Panc1 (cell line): Measurements from ENCODE around the gene TAS2R10. TPM values are rescaled to one million over a fixed set of nuclear protein-coding genes. Genes with fewer than 3 reads are reported as not detected.

ENCODE experiments used
- ATAC-seq: fragments of 200-7000 bp; cut with Tn5 transposase; 2 replicates; pipeline ENCODE4 v1.9.1; 2020; ENCODE audit warnings: mild to moderate bottlenecking, moderate library complexity
- BruUV-seq: library from RNA; stranded (reverse); fragments of 400-500 nt; replicated peaks from 2 replicates; lab custom pipeline; 2021; lab: Mats Ljungman, UMichigan
- CTCF ChIA-PET: fragments of 300-600 bp; sonication (Branson Sonifier 250); formaldehyde crosslinking; loops from one replicate; lab custom pipeline; 2022; ENCODE audit warnings: antibody characterized with exemption; lab: Charles Lee
- POLR2A ChIA-PET: fragments of 300-600 bp; sonication (Branson Sonifier 250); formaldehyde crosslinking; loops from one replicate; lab custom pipeline; 2022; ENCODE audit warnings: antibody characterized with exemption; lab: Charles Lee
- DNase-seq: peaks from one replicate; pipeline ENCODE4 v3.0.0-alpha.2; 2010; ENCODE audit warnings: low read depth, low spot score
- H3K27ac ChIP-seq: 2 replicates; pipeline ENCODE4 v1.5.1; 2011; ENCODE audit warnings: mild to moderate bottlenecking, low read length, inconsistent platforms
- H3K27me3 ChIP-seq: fragments of 200-500 bp; sonication (Bioruptor generic); 2 replicates; pipeline ENCODE4 v1.6.0; 2014; ENCODE audit warnings: low read length, inconsistent platforms; ENCODE audit not compliant: control insufficient read depth, insufficient read depth
- H3K36me3 ChIP-seq: fragments of 200-500 bp; sonication (Bioruptor generic); 2 replicates; pipeline ENCODE4 v1.5.1; 2014; ENCODE audit warnings: inconsistent platforms, mild to moderate bottlenecking, low read length, moderate library complexity; ENCODE audit not compliant: control insufficient read depth, insufficient read depth
- H3K4me1 ChIP-seq: 2 replicates; pipeline ENCODE4 v1.5.1; 2011; ENCODE audit warnings: inconsistent platforms, mild to moderate bottlenecking, low read length, moderate library complexity; ENCODE audit not compliant: control insufficient read depth, insufficient read depth
- H3K4me3 ChIP-seq, 2 experiments: 2 replicates each; pipeline ENCODE4 v1.5.1; 2011 to 2012; ENCODE audit warnings: low read depth in 2 of 2, low read length in 2 of 2, mild to moderate bottlenecking in 2 of 2, inconsistent platforms in 1 of 2, moderate library complexity in 1 of 2
- H3K9me3 ChIP-seq: fragments of 200-500 bp; sonication (Bioruptor generic); 2 replicates; pipeline ENCODE4 v1.5.1; 2014; ENCODE audit warnings: low read depth, mild to moderate bottlenecking, inconsistent platforms, low read length, moderate library complexity; ENCODE audit not compliant: control insufficient read depth, insufficient read depth
- CTCF ChIP-seq: fragments of 450-650 bp; IDR thresholded peaks from 2 replicates; pipeline ENCODE4 v1.5.1; 2017; ENCODE audit warnings: mild to moderate bottlenecking
- POLR2AphosphoS5 ChIP-seq: IDR thresholded peaks from 2 replicates; pipeline ENCODE4 v1.6.1; 2012; ENCODE audit warnings: mild to moderate bottlenecking, low read depth, low read length, moderate library complexity
- REST ChIP-seq, 2 experiments: IDR thresholded peaks; 2 replicates each; pipeline ENCODE4 v1.6.1; 2011 to 2012; ENCODE audit warnings: low read depth in 2 of 2, control low read depth in 1 of 2, low read length in 1 of 2, mild to moderate bottlenecking in 1 of 2, moderate library complexity in 1 of 2; ENCODE audit not compliant: insufficient read depth in 1 of 2
- SIN3A ChIP-seq: IDR thresholded peaks from 2 replicates; pipeline ENCODE4 v1.6.1; 2012; ENCODE audit warnings: low read depth, mild to moderate bottlenecking, low read length, moderate library complexity, borderline replicate concordance; ENCODE audit not compliant: insufficient read depth
- TCF7L2 ChIP-seq: IDR thresholded peaks from 2 replicates; pipeline ENCODE4 v1.6.1; 2011; ENCODE audit warnings: mild to moderate bottlenecking, low read depth, low read length, inconsistent platforms
- in situ Hi-C: cut with HindIII; loops from 2 replicates; pipeline ENCODE4 v1.10.0; 2016; ENCODE audit warnings: low sequenced_read_pairs, low pct_unique_long_range_greater_than_20kb
- intact Hi-C: fragments of 100-400 bp; cut with micrococcal nuclease; formaldehyde crosslinking; loops from one replicate; pipeline ENCODE4 v1.10.0; 2022; ENCODE audit not compliant: unreplicated experiment
- total RNA-seq: library from RNA; stranded (reverse); gene quantifications from one replicate; pipeline ENCODE4 v1.2.1, GENCODE V29; 2021; ENCODE audit not compliant: unreplicated experiment

The TAS2R10 gene
- total RNA-seq, 1 experiment from 2014 or later, result 0.23 TPM

GRCh38 chr12:10838461-10838860 is 12.3 kb upstream of the TAS2R10 start:
- ATAC-seq, result no peak
- Histone ChIP-seq H3K4me3 (no peak overlapping the region), H3K4me1 (no peaks in the 10 kb centered on the region), H3K27ac (no peak overlapping the region), H3K9me3 (no peaks in the 10 kb centered on the region), H3K27me3 (no peaks in the 10 kb centered on the region), H3K36me3 (no peaks in the 10 kb centered on the region)
- ChIA-PET POLR2A (no interaction called here), CTCF (no interaction called here)
- BruUV-seq, result no TSS peak
- no peak for TF ChIP-seq REST (IDR thresholded peaks at IDR 0.05; ENCODE audit: insufficient read depth in 1 of 2, low read depth in 2 of 2, low read length in 1 of 2)
- TF ChIP-seq POLR2AphosphoS5, result no peak
- TF ChIP-seq SIN3A, result no peak
- TF ChIP-seq CTCF, result no peak
- TF ChIP-seq TCF7L2, result no peak
- DNase-seq, result no peak
- intact Hi-C loops (no loop called here), in situ Hi-C loops (no loop called here)

GRCh38 chr12:10829994-10830393 is 3.8 kb upstream of the TAS2R10 start:
- TF ChIP-seq POLR2AphosphoS5 (no peak), REST (IDR thresholded peaks at IDR 0.05; ENCODE audit: insufficient read depth in 1 of 2, low read depth in 2 of 2, low read length in 1 of 2) (no peak), SIN3A (no peak), TCF7L2 (no peak), CTCF (no peak)
- CTCF ChIA-PET, result no interaction called here
- intact Hi-C loops, result no loop called here

More at GRCh38 chr12:10829994-10830393, 3.8 kb upstream of the TAS2R10 start:
- H3K4me3 ChIP-seq, result no peak overlapping the region
- BruUV-seq, result no TSS peak
- no peaks in the 10 kb centered on the region for H3K27me3 ChIP-seq
- no peaks in the 10 kb centered on the region for H3K9me3 ChIP-seq
- no peak overlapping the region for H3K27ac ChIP-seq
- no peaks in the 10 kb centered on the region for H3K4me1 ChIP-seq
- in situ Hi-C loops, result no loop called here
- no peak for ATAC-seq
- no peaks in the 10 kb centered on the region for H3K36me3 ChIP-seq
- no peak for DNase-seq
- POLR2A ChIA-PET, result no interaction called here
